Duodenal mucosa (tissue), 2 donors: Measurements from ENCODE around the gene CDRT4.

Experiments
- H3K27ac ChIP-seq: one replicate; pipeline ENCODE4 v1.7.0; 2013; ENCODE audit warnings: low read depth, low read length
- H3K27me3 ChIP-seq, 2 donors: one replicate each; pipeline ENCODE4 v1.7.0; 2013; ENCODE audit warnings: low read length in 2 of 2, control low read depth in 1 of 2; ENCODE audit not compliant: insufficient read depth in 2 of 2, control insufficient read depth in 1 of 2
- H3K36me3 ChIP-seq, 2 donors: one replicate each; pipeline ENCODE4 v1.7.0; 2013; ENCODE audit warnings: low read length in 2 of 2, control low read depth in 1 of 2; ENCODE audit not compliant: insufficient read depth in 2 of 2, control insufficient read depth in 1 of 2
- H3K4me1 ChIP-seq, 2 donors: one replicate each; pipeline ENCODE4 v1.7.0; 2013; ENCODE audit warnings: low read length in 2 of 2, control low read depth in 1 of 2; ENCODE audit not compliant: insufficient read depth in 2 of 2, control insufficient read depth in 1 of 2
- H3K4me3 ChIP-seq, 2 donors: one replicate each; pipeline ENCODE4 v1.7.0; 2013; ENCODE audit warnings: low read length in 2 of 2, low read depth in 1 of 2
- H3K9ac ChIP-seq, 2 donors: one replicate each; pipeline ENCODE4 v1.7.0; 2013; ENCODE audit warnings: low read length in 2 of 2, low read depth in 1 of 2
- H3K9me3 ChIP-seq, 2 donors: one replicate each; pipeline ENCODE4 v1.7.0; 2013; ENCODE audit warnings: low read length in 2 of 2, control low read depth in 1 of 2; ENCODE audit not compliant: control insufficient read depth in 1 of 2

Gene CDRT4

GRCh38 chr17:15399443-15399842 lies 68.0 kb downstream of the CDRT4 start:
- Histone ChIP-seq H3K27me3 (no peaks in the 10 kb centered on the region), H3K36me3 (no peaks in the 10 kb centered on the region), H3K9ac (no peak overlapping the region), H3K9me3 (no peaks in the 10 kb centered on the region), H3K4me3 (no peak overlapping the region), H3K27ac (no peak overlapping the region), H3K4me1 (peaks cover 5 to 8% of the 10 kb centered on the region in 2 donors)

GRCh38 chr17:15398736-15399331 lies 68.6 kb downstream of the CDRT4 start:
- Histone ChIP-seq H3K27me3 (no peaks in the 10 kb centered on the region), H3K36me3 (no peaks in the 10 kb centered on the region), H3K4me3 (no peak overlapping the region), H3K4me1 (peaks cover 0 to 6% of the 10 kb centered on the region in 2 donors), H3K9ac (no peak overlapping the region), H3K9me3 (no peaks in the 10 kb centered on the region), H3K27ac (no peak overlapping the region)

- peaks cover 0 to 5% of the 10 kb centered on the region in 2 donors for H3K4me1 ChIP-seq
- no peaks in the 10 kb centered on the region for H3K36me3 ChIP-seq
- H3K9ac ChIP-seq, result no peak overlapping the region
- H3K27ac ChIP-seq, result no peak overlapping the region
- H3K4me3 ChIP-seq, result no peak overlapping the region
- no peaks in the 10 kb centered on the region for H3K9me3 ChIP-seq
- H3K27me3 ChIP-seq, result no peaks in the 10 kb centered on the region
Measured at GRCh38 chr17:15398291-15398690, 69.1 kb downstream of the CDRT4 start.

- Histone ChIP-seq H3K36me3 (no peaks in the 10 kb centered on the region), H3K4me1 (no peaks in the 10 kb centered on the region), H3K27ac (no peak overlapping the region), H3K9me3 (no peaks in the 10 kb centered on the region), H3K9ac (no peak overlapping the region), H3K27me3 (no peaks in the 10 kb centered on the region), H3K4me3 (no peak overlapping the region)
Measured at GRCh38 chr17:15397620-15398019, 69.8 kb downstream of the CDRT4 start.

GRCh38 chr17:15395091-15395490 lies 72.3 kb downstream of the CDRT4 start:
- Histone ChIP-seq H3K27me3 (no peaks in the 10 kb centered on the region), H3K36me3 (no peaks in the 10 kb centered on the region), H3K4me3 (no peak overlapping the region), H3K4me1 (no peaks in the 10 kb centered on the region), H3K9me3 (no peaks in the 10 kb centered on the region), H3K27ac (no peak overlapping the region), H3K9ac (no peak overlapping the region)

- no peak overlapping the region for H3K4me3 ChIP-seq
- H3K9ac ChIP-seq, result no peak overlapping the region
- no peaks in the 10 kb centered on the region for H3K9me3 ChIP-seq
- no peaks in the 10 kb centered on the region for H3K4me1 ChIP-seq
- H3K27me3 ChIP-seq, result no peaks in the 10 kb centered on the region
- no peaks in the 10 kb centered on the region for H3K36me3 ChIP-seq
- H3K27ac ChIP-seq, result no peak overlapping the region
Measured at GRCh38 chr17:15393414-15393813, 74.0 kb downstream of the CDRT4 start.

- H3K9ac ChIP-seq, result no peak overlapping the region
- no peak overlapping the region for H3K4me3 ChIP-seq
- H3K27ac ChIP-seq, result no peak overlapping the region
- H3K9me3 ChIP-seq, result no peaks in the 10 kb centered on the region
- H3K36me3 ChIP-seq, result no peaks in the 10 kb centered on the region
- H3K4me1 ChIP-seq, result no peaks in the 10 kb centered on the region
- no peaks in the 10 kb centered on the region for H3K27me3 ChIP-seq
Measured at GRCh38 chr17:15392326-15392741, 75.1 kb downstream of the CDRT4 start.

- no peak overlapping the region for H3K27ac ChIP-seq
Measured at GRCh38 chr17:15388356-15389041, 78.9 kb downstream of the CDRT4 start.

GRCh38 chr17:15386083-15386482 lies 81.3 kb downstream of the CDRT4 start:
- Histone ChIP-seq H3K4me3 (no peak overlapping the region), H3K9me3 (no peaks in the 10 kb centered on the region), H3K27me3 (no peaks in the 10 kb centered on the region), H3K4me1 (peaks cover 17 to 24% of the 10 kb centered on the region in 2 donors), H3K9ac (no peak overlapping the region), H3K27ac (no peak overlapping the region), H3K36me3 (no peaks in the 10 kb centered on the region)

More at GRCh38 chr17:15388356-15389041, 78.9 kb downstream of the CDRT4 start:
- peaks cover 3 to 4% of the 10 kb centered on the region in 2 donors for H3K4me1 ChIP-seq
- H3K9me3 ChIP-seq, result no peaks in the 10 kb centered on the region
- no peak overlapping the region for H3K9ac ChIP-seq
- no peaks in the 10 kb centered on the region for H3K36me3 ChIP-seq
- no peaks in the 10 kb centered on the region for H3K27me3 ChIP-seq
- no peak overlapping the region for H3K4me3 ChIP-seq
